Liver (tissue), 9 donors: ENCODE measurements around the gene MAPT. TPM values are rescaled to one million over a fixed set of nuclear protein-coding genes. Genes with fewer than 3 reads are reported as not detected.

Source experiments
- DNase-seq: peaks from one replicate; pipeline ENCODE4 v3.0.0-alpha.2; 2017; ENCODE audit warnings: low spot score
- H3K27ac ChIP-seq, 2 donors: one replicate each; pipeline ENCODE4 v1.7.0; 2013; ENCODE audit warnings: inconsistent platforms in 2 of 2, low read length in 2 of 2, control low read depth in 1 of 2, low read depth in 1 of 2, mild to moderate bottlenecking in 1 of 2
- H3K27me3 ChIP-seq, 4 donors: one replicate each; pipeline versions ENCODE4 v1.6.1 to v1.7.0; 2013; ENCODE audit warnings: low read length in 3 of 4, inconsistent platforms in 1 of 4, mild to moderate bottlenecking in 1 of 4, moderate library complexity in 1 of 4; ENCODE audit not compliant: control insufficient read depth in 4 of 4, insufficient read depth in 4 of 4
- H3K36me3 ChIP-seq, 4 donors: one replicate each; pipeline versions ENCODE4 v1.6.1 to v1.7.0; 2013; ENCODE audit warnings: low read length in 3 of 4, mild to moderate bottlenecking in 3 of 4, low read depth in 1 of 4, moderate library complexity in 1 of 4; ENCODE audit not compliant: control insufficient read depth in 4 of 4, insufficient read depth in 3 of 4
- H3K4me1 ChIP-seq, 4 donors: one replicate each; pipeline versions ENCODE4 v1.6.1 to v1.7.0; 2013; ENCODE audit warnings: low read length in 3 of 4, mild to moderate bottlenecking in 3 of 4, moderate library complexity in 1 of 4; ENCODE audit not compliant: control insufficient read depth in 4 of 4, insufficient read depth in 4 of 4
- H3K4me3 ChIP-seq, 3 donors: one replicate each; pipeline versions ENCODE4 v1.6.1 to v1.7.0; 2013; ENCODE audit warnings: low read length in 3 of 3, control low read depth in 1 of 3, low read depth in 1 of 3, mild to moderate bottlenecking in 1 of 3
- H3K9ac ChIP-seq, 2 donors: one replicate each; pipeline ENCODE4 v1.7.0; 2013; ENCODE audit warnings: low read length in 2 of 2, mild to moderate bottlenecking in 2 of 2, moderate library complexity in 2 of 2, control low read depth in 1 of 2, low read depth in 1 of 2
- H3K9me3 ChIP-seq, 4 donors: one replicate each; pipeline versions ENCODE4 v1.6.1 to v1.7.0; 2013; ENCODE audit warnings: low read length in 3 of 4; ENCODE audit not compliant: control insufficient read depth in 4 of 4
- EGR1 ChIP-seq, 2 donors: IDR thresholded peaks; 2 replicates each; pipeline ENCODE4 v1.6.1; 2016 to 2018; ENCODE audit warnings: antibody characterized with exemption in 2 of 2, low read depth in 2 of 2
- FOXA1 ChIP-seq: IDR thresholded peaks from 2 replicates; pipeline ENCODE4 v1.6.1; 2016; ENCODE audit warnings: antibody characterized with exemption
- FOXA2 ChIP-seq: IDR thresholded peaks from 2 replicates; pipeline ENCODE4 v1.6.1; 2016; ENCODE audit warnings: antibody characterized with exemption
- GABPA ChIP-seq, 2 donors: IDR thresholded peaks in 1 of 2; conservative IDR thresholded peaks in 1 of 2; 2 replicates each; pipeline ENCODE4 v1.6.1; 2016; ENCODE audit warnings: antibody characterized with exemption in 2 of 2, mild to moderate bottlenecking in 1 of 2, moderate library complexity in 1 of 2
- HNF4A ChIP-seq, 2 donors: conservative IDR thresholded peaks; 2 replicates each; pipeline ENCODE4 v1.6.1; 2016; ENCODE audit warnings: antibody characterized with exemption in 2 of 2, mild to moderate bottlenecking in 2 of 2
- HNF4G ChIP-seq: IDR thresholded peaks from 2 replicates; pipeline ENCODE4 v1.6.1; 2016; ENCODE audit warnings: antibody characterized with exemption
- JUND ChIP-seq, 2 donors: IDR thresholded peaks; 2 replicates each; pipeline ENCODE4 v1.6.1; 2016; ENCODE audit warnings: antibody characterized with exemption in 2 of 2
- NR2F2 ChIP-seq: IDR thresholded peaks from 2 replicates; pipeline ENCODE4 v1.6.1; 2016; ENCODE audit warnings: antibody characterized with exemption
- RAD21 ChIP-seq, 2 donors: IDR thresholded peaks; 2 replicates each; pipeline ENCODE4 v1.6.1; 2016; ENCODE audit warnings: antibody characterized with exemption in 2 of 2, mild to moderate bottlenecking in 2 of 2
- RXRA ChIP-seq, 2 donors: IDR thresholded peaks; 2 replicates each; pipeline ENCODE4 v1.6.1; 2017 to 2018; ENCODE audit warnings: antibody characterized with exemption in 2 of 2, mild to moderate bottlenecking in 1 of 2
- SP1 ChIP-seq: IDR thresholded peaks from 2 replicates; pipeline ENCODE4 v1.6.1; 2018; ENCODE audit warnings: antibody characterized with exemption, mild to moderate bottlenecking
- TAF1 ChIP-seq: conservative IDR thresholded peaks from 2 replicates; pipeline ENCODE4 v1.6.1; 2016; ENCODE audit warnings: antibody characterized with exemption, mild to moderate bottlenecking
- YY1 ChIP-seq: IDR thresholded peaks from 2 replicates; pipeline ENCODE4 v1.6.1; 2016; ENCODE audit warnings: antibody characterized with exemption, mild to moderate bottlenecking
- WGBS: extraction: QIAGEN DNeasy Blood & Tissue Kit; methylation state at CpG from one replicate; pipeline ENCODE4 v1.1.7; 2013; 5-methylcytosine and 5-hydroxymethylcytosine counted together
- polyA plus RNA-seq, 2 donors: library from polyadenylated mRNA; stranded (reverse) in 1 of 2; unstranded in 1 of 2; fragments of 200-250 nt in 1 of 2; fragments of >200 nt in 1 of 2; fragmentation: Nextera tagmentation in 1 of 2; extraction: Ambion mirVana in 1 of 2; gene quantifications; one replicate each; pipeline versions ENCODE4 v1.2.1 to v1.2.3, GENCODE V29; 2013 to 2015
- total RNA-seq, 2 donors: library from RNA; depleted of rRNA; stranded (reverse); fragments of >200 nt; gene quantifications; one replicate each; pipeline ENCODE4 v1.2.3, GENCODE V29; 2014
- TF ChIP-seq, protein P1 (sequence below): fragments of 150-350 bp; IDR thresholded peaks from 2 replicates; pipeline ENCODE4 v1.5.1; 2017; ENCODE audit warnings: improper control_type of control experiment, low read depth, low read length; ENCODE audit not compliant: missing input control
- TF ChIP-seq, protein P2 (sequence below): IDR thresholded peaks from 2 replicates; pipeline ENCODE4 v1.6.1; 2016; ENCODE audit warnings: antibody characterized with exemption
- TF ChIP-seq, protein P3 (sequence below): IDR thresholded peaks from 2 replicates; pipeline ENCODE4 v1.6.1; 2016; ENCODE audit warnings: antibody characterized with exemption
- TF ChIP-seq, protein P4 (sequence below): IDR thresholded peaks from 2 replicates; pipeline ENCODE4 v1.6.1; 2016; ENCODE audit warnings: antibody characterized with exemption, mild to moderate bottlenecking
- TF ChIP-seq, protein P5 (sequence below): IDR thresholded peaks from 2 replicates; pipeline ENCODE4 v1.6.1; 2016; ENCODE audit warnings: antibody characterized with exemption
- donor health status: healthy.
- donor health status: healthy.
- donor health status: healthy.
- donor health status: healthy.
- donor health status: healthy.

The MAPT gene
- total and polyA plus RNA-seq, 4 donors: 0.05 to 0.67 (median 0.27) TPM

DNA sequence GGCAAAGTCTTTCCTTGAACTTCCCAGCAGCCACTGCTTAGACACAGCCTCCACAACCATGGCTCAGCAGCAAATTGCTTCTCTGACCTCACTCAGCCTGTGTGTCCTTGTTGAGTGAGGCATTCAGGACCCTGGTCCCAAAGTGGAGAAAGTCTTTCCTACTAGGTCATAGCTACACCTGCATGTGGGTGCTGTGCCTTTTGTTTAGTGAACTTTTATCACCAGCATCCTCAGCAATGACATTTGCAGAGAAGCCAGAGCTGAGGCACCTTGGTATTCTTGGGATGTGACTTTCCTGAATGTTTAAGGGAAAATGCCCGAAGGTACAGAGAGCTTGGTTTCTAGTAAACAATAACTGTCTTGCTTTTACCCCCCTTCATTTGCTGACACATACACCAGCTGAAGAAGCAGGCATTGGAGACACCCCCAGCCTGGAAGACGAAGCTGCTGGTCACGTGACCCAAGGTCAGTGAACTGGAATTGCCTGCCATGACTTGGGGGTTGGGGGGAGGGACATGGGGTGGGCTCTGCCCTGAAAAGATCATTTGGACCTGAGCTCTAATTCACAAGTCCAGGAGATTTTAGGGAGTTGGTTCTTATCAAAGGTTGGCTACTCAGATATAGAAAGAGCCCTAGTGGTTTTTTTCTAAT lies 83.7 kb downstream of the MAPT start (continued):
- TF ChIP-seq, protein P1, sequence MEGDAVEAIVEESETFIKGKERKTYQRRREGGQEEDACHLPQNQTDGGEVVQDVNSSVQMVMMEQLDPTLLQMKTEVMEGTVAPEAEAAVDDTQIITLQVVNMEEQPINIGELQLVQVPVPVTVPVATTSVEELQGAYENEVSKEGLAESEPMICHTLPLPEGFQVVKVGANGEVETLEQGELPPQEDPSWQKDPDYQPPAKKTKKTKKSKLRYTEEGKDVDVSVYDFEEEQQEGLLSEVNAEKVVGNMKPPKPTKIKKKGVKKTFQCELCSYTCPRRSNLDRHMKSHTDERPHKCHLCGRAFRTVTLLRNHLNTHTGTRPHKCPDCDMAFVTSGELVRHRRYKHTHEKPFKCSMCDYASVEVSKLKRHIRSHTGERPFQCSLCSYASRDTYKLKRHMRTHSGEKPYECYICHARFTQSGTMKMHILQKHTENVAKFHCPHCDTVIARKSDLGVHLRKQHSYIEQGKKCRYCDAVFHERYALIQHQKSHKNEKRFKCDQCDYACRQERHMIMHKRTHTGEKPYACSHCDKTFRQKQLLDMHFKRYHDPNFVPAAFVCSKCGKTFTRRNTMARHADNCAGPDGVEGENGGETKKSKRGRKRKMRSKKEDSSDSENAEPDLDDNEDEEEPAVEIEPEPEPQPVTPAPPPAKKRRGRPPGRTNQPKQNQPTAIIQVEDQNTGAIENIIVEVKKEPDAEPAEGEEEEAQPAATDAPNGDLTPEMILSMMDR: no peak
- TF ChIP-seq NR2F2 (no peak), FOXA1 (no peak), YY1 (no peak)

DNA sequence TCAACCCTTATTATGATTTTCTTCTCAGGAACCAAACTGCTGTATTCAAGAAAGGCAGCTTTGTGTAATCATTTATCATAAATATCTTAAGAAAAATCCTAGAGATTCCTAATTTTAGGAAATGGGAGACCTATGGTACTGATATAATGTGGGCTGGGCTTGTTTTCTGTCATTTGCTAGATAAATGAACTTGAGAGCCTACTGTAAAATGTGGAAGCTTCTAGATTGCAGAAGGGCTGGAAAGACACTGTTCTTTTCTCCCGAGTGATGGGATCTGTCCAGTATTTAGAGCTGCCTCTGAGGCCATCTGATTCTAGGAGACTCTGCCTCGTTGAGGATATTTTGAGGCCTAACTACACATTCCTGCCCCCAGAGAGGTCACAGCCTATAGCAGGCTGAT lies 84.8 kb downstream of the MAPT start:
- Histone ChIP-seq H3K9ac (no peak overlapping the region), H3K27ac (no peak overlapping the region), H3K4me3 (no peak overlapping the region), H3K4me1 (no peaks in the 10 kb centered on the region), H3K36me3 (no peaks in the 10 kb centered on the region), H3K9me3 (no peaks in the 10 kb centered on the region), H3K27me3 (no peaks in the 10 kb centered on the region)
- TF ChIP-seq SP1: no peak
- no peak for TF ChIP-seq JUND (IDR thresholded peaks at IDR 0.05)
- no peak for TF ChIP-seq FOXA1
- TF ChIP-seq EGR1 (IDR thresholded peaks at IDR 0.05; ENCODE audit: low read depth in 2 of 2): no peak
- no peak for TF ChIP-seq RAD21 (IDR thresholded peaks at IDR 0.05)
- TF ChIP-seq, protein P2, sequence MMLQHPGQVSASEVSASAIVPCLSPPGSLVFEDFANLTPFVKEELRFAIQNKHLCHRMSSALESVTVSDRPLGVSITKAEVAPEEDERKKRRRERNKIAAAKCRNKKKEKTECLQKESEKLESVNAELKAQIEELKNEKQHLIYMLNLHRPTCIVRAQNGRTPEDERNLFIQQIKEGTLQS: no peak
- TF ChIP-seq, protein P3, sequence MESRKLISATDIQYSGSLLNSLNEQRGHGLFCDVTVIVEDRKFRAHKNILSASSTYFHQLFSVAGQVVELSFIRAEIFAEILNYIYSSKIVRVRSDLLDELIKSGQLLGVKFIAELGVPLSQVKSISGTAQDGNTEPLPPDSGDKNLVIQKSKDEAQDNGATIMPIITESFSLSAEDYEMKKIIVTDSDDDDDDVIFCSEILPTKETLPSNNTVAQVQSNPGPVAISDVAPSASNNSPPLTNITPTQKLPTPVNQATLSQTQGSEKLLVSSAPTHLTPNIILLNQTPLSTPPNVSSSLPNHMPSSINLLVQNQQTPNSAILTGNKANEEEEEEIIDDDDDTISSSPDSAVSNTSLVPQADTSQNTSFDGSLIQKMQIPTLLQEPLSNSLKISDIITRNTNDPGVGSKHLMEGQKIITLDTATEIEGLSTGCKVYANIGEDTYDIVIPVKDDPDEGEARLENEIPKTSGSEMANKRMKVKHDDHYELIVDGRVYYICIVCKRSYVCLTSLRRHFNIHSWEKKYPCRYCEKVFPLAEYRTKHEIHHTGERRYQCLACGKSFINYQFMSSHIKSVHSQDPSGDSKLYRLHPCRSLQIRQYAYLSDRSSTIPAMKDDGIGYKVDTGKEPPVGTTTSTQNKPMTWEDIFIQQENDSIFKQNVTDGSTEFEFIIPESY: no peak
- no peak for TF ChIP-seq YY1
- no peak for TF ChIP-seq RXRA (IDR thresholded peaks at IDR 0.05)
- no peak for TF ChIP-seq GABPA (IDR thresholded peaks at IDR 0.05 in 1 of 2, conservative IDR thresholded peaks at IDR 0.05 in 1 of 2)
- TF ChIP-seq TAF1: no peak
- TF ChIP-seq, protein P4, sequence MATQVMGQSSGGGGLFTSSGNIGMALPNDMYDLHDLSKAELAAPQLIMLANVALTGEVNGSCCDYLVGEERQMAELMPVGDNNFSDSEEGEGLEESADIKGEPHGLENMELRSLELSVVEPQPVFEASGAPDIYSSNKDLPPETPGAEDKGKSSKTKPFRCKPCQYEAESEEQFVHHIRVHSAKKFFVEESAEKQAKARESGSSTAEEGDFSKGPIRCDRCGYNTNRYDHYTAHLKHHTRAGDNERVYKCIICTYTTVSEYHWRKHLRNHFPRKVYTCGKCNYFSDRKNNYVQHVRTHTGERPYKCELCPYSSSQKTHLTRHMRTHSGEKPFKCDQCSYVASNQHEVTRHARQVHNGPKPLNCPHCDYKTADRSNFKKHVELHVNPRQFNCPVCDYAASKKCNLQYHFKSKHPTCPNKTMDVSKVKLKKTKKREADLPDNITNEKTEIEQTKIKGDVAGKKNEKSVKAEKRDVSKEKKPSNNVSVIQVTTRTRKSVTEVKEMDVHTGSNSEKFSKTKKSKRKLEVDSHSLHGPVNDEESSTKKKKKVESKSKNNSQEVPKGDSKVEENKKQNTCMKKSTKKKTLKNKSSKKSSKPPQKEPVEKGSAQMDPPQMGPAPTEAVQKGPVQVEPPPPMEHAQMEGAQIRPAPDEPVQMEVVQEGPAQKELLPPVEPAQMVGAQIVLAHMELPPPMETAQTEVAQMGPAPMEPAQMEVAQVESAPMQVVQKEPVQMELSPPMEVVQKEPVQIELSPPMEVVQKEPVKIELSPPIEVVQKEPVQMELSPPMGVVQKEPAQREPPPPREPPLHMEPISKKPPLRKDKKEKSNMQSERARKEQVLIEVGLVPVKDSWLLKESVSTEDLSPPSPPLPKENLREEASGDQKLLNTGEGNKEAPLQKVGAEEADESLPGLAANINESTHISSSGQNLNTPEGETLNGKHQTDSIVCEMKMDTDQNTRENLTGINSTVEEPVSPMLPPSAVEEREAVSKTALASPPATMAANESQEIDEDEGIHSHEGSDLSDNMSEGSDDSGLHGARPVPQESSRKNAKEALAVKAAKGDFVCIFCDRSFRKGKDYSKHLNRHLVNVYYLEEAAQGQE: no peak
- TF ChIP-seq FOXA2: no peak
- TF ChIP-seq, protein P1: no peak
- no peak for TF ChIP-seq HNF4A (conservative IDR thresholded peaks at IDR 0.05)
- TF ChIP-seq, protein P5, sequence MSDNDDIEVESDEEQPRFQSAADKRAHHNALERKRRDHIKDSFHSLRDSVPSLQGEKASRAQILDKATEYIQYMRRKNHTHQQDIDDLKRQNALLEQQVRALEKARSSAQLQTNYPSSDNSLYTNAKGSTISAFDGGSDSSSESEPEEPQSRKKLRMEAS: no peak
- TF ChIP-seq HNF4G: no peak
- no peak for TF ChIP-seq NR2F2
- DNase-seq: no peak
- WGBS: 76% methylated on average over 2 of the region's 2 CpGs
